Sigmoid colon (tissue), 3 donors: Measurements from ENCODE around the gene TRIO.

Source experiments
- POLR2A ChIP-seq, 2 donors: fragments of 450-650 bp; IDR thresholded peaks; one replicate each; pipeline ENCODE4 v1.6.1; 2016; ENCODE audit warnings: antibody characterized with exemption in 2 of 2, mild to moderate bottlenecking in 2 of 2, moderate library complexity in 2 of 2
- TF ChIP-seq, protein P1 (sequence below), 4 experiments: fragments of 450-650 bp in 3 of 4; fragments of 200-600 bp in 1 of 4; IDR thresholded peaks; one replicate each; pipeline ENCODE4 v1.5.1; 2016 to 2019; ENCODE audit warnings: antibody characterized with exemption in 4 of 4, mild to moderate bottlenecking in 3 of 4, moderate library complexity in 2 of 4

DNA sequence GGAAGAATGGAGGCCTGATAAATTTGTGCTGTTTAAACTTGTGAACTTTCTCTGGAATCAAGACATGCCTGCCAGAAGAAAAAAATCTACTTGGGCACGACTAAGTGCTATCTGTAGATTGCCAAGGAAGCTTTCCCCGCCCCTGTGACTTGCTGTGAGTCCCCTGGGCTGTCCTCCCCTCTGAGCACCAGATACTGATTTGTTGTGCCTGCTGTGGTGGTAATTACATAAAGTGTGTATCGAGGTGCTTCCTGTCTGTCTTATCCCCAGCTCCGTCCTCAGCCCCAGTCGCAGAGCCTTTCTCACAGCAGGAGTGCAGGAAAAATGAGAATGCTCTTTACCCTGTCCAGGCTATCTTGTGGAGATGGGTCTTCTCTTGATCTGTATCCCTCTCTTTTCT is 53.9 kb downstream of the TRIO start:
- no peak for TF ChIP-seq POLR2A (IDR thresholded peaks at IDR 0.05)
- TF ChIP-seq, protein P1, sequence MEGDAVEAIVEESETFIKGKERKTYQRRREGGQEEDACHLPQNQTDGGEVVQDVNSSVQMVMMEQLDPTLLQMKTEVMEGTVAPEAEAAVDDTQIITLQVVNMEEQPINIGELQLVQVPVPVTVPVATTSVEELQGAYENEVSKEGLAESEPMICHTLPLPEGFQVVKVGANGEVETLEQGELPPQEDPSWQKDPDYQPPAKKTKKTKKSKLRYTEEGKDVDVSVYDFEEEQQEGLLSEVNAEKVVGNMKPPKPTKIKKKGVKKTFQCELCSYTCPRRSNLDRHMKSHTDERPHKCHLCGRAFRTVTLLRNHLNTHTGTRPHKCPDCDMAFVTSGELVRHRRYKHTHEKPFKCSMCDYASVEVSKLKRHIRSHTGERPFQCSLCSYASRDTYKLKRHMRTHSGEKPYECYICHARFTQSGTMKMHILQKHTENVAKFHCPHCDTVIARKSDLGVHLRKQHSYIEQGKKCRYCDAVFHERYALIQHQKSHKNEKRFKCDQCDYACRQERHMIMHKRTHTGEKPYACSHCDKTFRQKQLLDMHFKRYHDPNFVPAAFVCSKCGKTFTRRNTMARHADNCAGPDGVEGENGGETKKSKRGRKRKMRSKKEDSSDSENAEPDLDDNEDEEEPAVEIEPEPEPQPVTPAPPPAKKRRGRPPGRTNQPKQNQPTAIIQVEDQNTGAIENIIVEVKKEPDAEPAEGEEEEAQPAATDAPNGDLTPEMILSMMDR (IDR thresholded peaks at IDR 0.05): no peak
